Renal cortex interstitium (tissue), 15 donors: Measurements from ENCODE around the gene OR2B6. TPM values are rescaled to one million over a fixed set of nuclear protein-coding genes. Genes with fewer than 3 reads are reported as not detected.
"Not testable (repeated sequence)": the region's sequence is repeated elsewhere in the genome, so short reads cannot be mapped to it uniquely, and the experiment has no call there.

Source experiments
- DNase-seq, 11 donors: peaks; one replicate each; pipeline ENCODE4 v3.0.0-alpha.2; 2013; ENCODE audit warnings: low read depth in 9 of 11, low spot score in 4 of 11; ENCODE audit errors: extremely low read depth in 1 of 11
- long read RNA-seq, 16 experiments: transcript quantifications; one replicate each; lab custom pipeline, GENCODE V29; 2026
- polyA plus RNA-seq, 3 donors: library from polyadenylated mRNA; unstranded; fragments of 120-200 nt; gene quantifications; one replicate each; pipeline ENCODE4 v1.2.1, GENCODE V29; 2013; ENCODE audit not compliant: insufficient read length in 3 of 3

OR2B6 gene
- polyA plus RNA-seq, result under 1 TPM; 0.10 to 0.32 (median 0.20) TPM
- long read RNA-seq, donor 1, result 0 reads
- long read RNA-seq, donor 2, result 0 reads
- long read RNA-seq, donor 3, result 0 reads
- long read RNA-seq, donor 4, result 0 reads
- long read RNA-seq, donor 5, result 0 reads
- long read RNA-seq, donor 6, result 0 reads
- long read RNA-seq, donor 7, result 0 reads
- long read RNA-seq, donor 8, result 0 reads
- long read RNA-seq, donor 9, result 0 reads
- long read RNA-seq, donor 10, result 0 reads
- long read RNA-seq, donor 11, result 0 reads
- long read RNA-seq, donor 12, result 0 reads
- long read RNA-seq, donor 13, result 0 reads
- long read RNA-seq, donor 14, result 0 reads
- long read RNA-seq, donor 15, result 0 reads
- long read RNA-seq, donor 16, partial matches to known transcripts, result 0 of 1 reads
- long read RNA-seq, donor 16, other reads (novel, unspliced or antisense), result 0 of 1 reads

DNA sequence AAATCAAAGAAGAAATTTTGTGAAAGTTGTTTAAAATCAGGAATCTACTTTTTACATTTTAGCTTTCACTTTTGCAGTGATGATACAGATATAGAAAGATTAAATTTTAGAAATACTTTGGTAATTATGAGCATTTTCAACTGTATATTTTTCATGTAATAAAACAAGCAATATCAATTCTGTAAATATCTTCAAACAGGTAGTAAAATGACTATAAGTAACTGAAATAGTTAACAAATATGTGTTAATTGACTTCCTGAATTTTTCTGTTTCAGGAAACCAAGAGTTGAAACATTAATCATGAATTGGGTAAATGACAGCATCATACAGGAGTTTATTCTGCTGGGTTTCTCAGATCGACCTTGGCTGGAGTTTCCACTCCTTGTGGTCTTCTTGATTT, at the start of gene OR2B6:
Gene OR2B6, plus strand, starts transcription at position 301 of the 400 bp plus-strand sequence. Its CDS starts 0 bp downstream, at position 301.
- DNase-seq, result no peak

DNA sequence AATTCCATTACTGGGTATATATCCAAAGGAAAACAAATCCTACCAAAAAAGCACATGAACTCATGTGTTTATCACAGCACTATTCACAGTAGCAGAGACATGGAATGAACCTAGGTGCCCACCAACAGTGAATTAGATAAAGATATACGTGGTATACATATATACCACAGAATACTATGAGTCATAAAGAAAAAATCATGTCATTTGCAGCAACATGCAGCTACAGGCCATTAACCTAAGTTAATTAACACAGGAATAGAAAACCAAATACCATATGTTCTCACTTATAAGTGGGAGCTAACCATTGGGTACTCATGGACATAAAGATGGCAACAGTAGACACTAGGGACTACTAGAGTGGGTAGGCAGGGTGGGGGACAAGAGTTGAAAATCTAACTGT, 49.0 kb upstream of the OR2B6 start:
- no peak for DNase-seq

DNA sequence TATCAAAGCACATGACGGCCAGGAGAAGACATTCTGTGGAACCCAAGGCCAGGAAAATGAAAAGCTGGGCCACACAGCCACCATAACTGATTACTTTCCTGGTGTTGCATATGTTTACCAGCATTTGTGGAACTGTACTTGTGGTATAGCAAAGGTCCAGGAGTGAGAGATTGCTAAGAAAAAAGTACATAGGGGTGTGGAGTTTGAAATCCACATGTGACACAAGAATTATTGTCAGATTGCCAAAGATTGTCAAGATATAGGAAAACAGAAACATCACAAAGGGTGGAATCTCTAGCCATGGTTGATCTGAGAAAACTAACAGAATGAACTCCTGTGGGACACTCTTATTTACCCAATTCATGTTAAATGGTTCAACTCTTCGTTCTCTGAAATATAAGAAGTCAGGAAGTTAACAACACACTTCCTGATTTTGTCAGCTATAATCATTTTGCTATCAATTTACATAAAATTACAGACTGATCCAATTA, 45.0 kb upstream of the OR2B6 start, which contains the start of gene OR2B2:
Gene OR2B2, minus strand, starts transcription at position 441 of the 491 bp plus-strand sequence. Its CDS starts 77 bp downstream, at position 364.
- no peak for DNase-seq

DNA sequence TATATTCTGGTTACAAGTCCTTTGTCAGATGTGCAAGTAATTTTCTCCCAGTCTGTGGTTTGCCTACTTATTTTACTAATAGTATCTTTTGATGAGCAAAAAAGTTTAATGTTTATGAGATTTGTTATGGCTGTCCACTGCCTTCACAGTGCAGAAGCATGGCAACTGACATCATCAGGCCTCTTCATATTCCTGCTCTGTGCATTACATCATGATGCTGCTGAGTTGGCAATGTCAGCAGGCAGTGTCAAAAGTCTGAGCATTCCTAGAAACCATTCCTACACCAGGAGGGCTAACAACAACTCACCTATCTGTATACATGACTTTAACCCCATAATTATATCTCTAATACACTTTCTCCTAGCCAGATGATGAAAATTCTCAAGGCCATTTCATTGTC, 34.1 kb upstream of the OR2B6 start:
- no peak for DNase-seq

DNA sequence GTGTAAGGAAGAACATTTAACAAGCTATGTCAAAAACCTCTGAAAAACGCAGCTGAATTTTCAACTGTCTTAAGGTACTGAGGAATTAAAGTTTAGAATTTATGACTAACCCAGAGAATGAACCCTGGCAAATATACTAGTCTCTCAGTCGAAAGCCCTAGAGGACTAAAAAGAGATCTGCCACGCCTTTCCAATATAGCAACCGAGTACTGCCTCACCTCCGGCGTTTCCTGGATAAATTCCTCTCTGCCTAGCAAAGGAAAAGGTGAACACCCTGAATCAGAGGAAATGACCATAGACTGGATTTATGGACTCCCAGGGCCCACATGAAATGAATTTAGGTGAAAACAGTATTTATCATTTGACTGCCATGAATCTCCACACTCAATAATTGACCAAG, 32.9 kb upstream of the OR2B6 start:
- no peak for DNase-seq

DNA sequence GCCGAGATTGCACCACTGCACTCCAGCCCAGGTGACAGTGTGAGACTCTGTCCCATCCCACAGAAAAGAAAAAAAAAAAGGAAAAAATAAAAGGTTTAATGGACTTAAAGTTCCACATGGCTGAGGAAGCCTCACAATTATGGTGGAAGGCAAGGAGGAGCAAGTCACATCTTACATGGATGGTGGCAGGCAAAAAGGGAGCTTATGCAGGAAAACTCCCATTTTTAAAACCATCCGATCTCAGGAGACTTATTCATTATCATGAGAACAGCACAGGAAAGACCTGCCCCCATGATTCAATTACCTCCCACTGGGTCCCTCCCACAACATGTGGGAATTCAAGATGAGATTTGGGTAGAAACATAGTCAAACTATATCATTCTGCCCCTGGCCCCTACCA, 29.0 kb upstream of the OR2B6 start:
- not testable (repeated sequence) for DNase-seq

DNA sequence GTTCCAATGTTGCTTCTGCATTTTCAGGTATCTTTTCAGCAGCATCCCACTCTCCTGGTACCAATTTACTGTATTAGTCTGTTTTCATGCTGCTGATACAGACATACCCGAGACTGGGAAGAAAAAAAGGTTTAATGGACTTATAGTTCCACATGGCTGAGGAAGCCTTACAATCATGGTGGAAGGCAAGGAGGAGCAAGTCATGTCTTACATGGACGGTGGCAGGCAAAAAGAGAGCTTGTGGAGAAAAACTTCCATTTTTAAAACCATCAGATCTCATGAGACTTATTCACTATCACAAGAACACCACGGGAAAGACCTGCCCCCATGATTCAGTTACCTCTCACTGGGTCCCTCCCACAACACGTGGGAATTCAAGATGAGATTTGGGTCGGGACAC, 27.1 kb upstream of the OR2B6 start:
- not testable (repeated sequence) for DNase-seq

DNA sequence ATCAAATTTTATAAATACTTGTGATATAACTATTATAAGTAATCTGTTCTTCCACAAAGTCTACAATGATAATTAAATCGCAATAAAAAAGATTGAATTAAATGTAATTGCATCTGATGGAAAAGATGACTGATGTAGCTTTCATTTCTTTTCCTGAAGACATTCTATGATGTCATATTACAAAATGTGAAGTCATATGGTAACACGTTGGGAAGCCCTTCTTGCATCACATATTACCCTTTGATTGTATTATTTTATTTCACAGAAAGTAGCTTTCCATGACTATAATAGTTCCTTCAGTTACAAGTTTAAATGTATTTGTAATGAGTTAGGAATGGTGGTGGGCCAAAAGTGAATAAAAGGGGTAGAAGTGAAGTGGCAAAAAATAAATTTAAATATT, 25.8 kb upstream of the OR2B6 start:
- no peak for DNase-seq

DNA sequence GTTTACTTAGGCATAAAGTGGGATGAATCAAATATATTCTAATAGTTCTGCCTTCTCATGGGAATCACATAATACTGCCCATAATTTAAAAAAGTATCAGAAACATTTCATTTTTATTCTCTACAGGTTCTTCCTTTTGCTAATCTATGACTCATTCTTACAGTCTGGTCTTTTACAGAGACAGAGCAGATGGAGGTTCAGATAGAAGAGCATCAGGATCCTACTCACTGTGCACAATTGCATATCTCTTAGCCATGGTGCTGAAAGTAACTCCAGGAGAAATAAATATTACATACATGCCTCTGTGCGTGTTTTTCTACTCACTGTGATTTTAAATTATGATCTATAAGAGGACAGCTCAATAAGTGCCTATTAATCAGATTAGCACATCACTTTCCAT, 16.3 kb upstream of the OR2B6 start:
- no peak for DNase-seq

DNA sequence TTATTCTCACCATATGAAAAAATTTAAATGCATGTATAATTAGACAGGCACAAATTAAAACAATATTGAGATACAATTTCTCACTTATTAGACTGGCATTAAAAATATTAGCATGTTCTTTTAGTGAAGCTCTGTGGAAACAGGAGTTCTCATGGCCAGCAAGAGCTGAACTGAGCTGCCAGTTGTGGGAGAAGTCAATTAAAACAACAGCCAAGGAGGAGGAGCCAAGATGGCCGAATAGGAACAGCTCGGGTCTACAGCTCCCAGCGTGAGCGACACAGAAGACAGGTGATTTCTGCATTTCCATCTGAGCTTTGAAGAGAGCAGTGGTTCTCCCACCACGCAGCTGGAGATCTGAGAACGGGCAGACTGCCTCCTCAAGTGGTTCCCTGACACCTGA, 14.0 kb upstream of the OR2B6 start:
- DNase-seq, result not testable (repeated sequence)

DNA sequence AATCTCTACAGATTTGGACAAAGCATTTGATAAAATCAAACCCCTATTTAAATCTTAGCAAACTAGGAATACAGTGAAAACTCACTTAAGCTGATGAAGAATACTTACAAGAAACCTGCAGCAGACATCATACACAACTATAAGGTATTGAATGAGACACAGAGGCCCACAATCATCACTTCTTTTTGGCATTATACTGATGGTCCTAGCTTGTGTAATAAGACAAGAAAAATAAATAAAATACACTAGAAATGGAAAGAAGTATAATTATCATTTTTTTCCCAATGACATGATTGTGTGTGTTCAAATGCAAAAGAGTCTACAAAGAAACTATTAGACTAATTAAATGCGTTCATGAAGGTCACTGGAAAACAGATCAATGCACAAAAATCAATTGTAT, 8.8 kb upstream of the OR2B6 start:
- no peak for DNase-seq

DNA sequence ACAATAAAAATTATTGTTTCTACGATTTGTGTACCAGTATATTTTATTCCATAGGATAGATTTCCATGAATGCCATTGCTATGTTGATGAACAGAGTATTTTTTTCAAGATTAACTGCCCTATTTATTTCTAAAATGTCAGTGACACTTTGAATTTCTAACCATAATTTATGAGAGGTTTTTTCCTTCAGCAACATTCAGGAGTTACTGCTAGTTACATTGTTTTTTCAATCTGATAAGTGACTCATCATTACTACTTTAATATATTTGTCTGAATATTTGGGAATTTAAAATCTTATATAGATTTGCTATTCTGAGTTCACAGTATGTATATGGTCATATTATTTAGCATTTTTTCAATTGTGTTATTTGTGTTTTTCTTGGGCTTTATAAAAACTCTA, 6.0 kb upstream of the OR2B6 start:
- no peak for DNase-seq

DNA sequence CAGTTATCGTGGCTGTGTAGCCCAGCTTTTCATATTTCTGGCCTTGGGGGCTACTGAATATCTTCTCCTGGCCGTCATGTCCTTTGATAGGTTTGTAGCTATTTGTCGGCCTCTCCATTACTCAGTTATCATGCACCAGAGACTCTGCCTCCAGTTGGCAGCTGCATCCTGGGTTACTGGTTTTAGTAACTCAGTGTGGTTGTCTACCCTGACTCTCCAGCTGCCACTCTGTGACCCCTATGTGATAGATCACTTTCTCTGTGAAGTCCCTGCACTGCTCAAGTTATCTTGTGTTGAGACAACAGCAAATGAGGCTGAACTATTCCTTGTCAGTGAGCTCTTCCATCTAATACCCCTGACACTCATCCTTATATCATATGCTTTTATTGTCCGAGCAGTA, 475 bp downstream of the OR2B6 start:
- peak in 2 of 11 donors; percentile 3 to 4 for DNase-seq

DNA sequence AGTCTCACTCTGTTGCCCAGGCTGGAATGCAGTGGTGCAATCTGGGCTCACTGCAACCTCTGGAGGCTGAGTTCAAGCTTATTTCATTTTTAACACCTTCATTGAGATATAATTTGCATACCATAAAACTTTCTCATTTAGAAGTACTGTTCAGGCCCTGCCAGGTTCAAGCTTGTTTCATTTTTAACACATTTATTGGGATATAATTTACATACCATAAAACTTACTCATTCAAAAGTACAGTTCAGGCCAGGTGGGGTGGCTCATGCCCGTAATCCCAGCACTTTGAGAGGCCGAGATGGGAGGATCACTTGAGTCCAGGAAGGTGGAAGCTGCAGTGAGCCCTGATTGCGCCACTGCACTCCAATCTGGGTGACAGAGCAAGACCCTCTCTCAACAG, 5.5 kb downstream of the OR2B6 start:
- DNase-seq, result no peak

DNA sequence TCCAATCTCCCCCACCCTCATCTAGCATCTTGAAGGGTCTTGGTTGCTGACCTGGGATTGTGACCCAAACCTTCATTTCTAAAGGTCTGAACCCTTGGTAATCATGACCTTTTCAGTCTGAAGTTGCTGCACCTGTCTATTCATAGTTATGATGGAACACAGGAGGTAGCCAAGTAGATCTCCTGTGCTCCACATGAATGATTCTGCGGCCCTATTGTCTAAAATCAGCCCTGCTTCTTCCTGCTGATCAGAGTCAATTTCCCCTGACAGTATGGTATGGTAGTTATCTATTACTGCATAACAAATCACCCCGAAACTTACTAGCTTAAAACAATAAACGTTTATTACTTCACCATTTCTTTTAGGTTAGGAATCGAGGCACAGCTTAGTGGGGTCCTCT, 9.0 kb downstream of the OR2B6 start:
- DNase-seq, result no peak

DNA sequence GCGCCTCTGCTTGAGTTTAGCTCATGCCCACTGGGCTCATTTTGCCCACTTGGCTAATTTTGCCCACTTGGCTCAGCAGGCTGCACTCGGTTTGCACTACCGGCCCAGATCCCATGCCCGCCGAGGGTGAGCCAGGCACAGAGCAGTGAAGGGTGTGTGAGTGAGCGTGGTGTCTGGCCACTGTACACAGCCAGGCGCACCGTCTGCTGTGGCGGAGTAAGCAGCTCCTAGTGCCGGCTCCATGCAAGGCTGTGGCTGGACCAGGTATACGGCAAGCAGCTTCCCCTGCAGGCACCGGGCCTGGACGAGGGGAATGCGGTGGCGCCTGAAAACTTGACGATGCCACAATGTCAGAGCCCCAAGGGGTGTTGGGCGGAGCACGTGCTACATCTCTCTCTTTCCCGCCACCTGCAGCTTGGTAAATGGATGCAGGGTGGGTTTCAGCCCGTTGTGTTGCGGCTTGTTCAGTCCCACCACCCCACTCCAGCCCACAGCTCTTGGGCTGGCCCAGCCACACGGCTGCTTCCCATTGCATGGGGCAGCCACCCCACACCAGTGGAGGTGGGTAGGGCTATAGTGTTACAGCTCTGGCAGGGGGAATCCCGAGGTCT, 9.9 kb downstream of the OR2B6 start:
- DNase-seq, result no peak

DNA sequence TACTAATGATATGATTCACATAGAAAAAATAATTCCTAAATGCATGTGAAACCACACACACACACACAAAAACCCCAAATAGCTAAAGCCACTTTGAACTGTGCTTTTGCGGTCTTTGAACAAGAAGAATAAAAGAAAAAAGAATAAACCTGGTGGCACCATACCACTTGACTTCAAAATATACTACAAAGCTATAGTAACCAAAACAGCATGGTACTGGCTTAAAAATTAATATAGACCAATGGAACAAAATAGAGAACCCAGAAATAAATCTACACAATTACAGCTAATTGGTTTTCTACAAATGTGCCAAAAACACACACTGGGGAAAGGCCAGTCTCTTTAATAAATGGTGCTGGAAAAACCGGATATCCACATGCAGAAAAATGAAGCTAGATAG, 13.4 kb downstream of the OR2B6 start:
- DNase-seq, result no peak

DNA sequence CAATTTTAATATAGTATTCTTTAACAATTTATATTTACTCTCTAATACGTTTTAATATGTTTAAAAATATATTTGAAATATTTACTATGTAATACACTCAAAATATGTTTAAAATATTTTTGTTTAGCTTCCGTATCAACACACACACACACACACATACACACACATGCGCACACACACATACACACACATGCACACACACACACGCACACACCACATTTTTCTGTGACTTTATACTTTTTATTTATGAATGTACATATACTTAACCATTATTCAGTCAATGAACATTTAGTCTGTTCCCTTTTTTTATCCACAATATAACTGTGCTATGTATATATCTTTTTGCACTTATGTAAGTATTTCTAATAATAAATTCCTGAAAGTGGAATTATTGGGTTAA, 15.7 kb downstream of the OR2B6 start:
- no peak for DNase-seq

DNA sequence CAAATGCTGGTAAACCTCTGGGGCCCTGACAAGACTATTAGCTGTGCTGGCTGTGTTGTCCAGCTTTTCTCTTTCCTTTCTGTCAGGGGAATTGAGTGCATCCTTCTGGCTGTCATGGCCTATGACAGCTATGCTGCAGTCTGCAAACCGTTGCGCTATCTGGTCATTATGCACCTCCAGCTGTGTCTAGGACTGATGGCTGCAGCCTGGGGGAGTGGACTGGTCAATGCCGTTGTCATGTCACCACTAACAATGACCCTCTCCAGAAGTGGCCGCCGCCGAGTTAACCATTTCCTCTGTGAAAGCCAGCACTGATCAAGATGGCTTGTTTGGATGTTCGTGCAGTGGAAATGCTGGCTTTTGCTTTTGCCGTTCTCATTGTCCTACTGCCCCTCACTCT, 20.3 kb downstream of the OR2B6 start:
- no peak for DNase-seq

DNA sequence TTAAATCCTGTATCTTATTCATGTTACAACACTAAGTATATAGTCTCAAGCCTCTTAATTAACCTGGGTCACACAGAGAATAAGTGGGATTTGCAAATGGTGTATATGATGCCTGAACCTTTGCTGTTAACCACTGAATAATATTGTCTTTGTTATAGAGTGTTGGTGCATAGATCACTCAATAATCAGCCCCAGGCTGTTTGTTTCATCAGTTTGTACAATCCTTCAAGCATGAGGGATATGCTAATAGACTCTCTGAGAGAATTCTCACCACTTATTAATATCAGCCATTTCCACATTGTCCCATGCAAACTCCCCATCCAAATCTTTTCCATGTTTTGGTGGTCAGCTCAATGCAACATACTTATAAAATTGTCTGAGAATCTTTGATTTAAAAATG, 21.7 kb downstream of the OR2B6 start:
- no peak for DNase-seq

DNA sequence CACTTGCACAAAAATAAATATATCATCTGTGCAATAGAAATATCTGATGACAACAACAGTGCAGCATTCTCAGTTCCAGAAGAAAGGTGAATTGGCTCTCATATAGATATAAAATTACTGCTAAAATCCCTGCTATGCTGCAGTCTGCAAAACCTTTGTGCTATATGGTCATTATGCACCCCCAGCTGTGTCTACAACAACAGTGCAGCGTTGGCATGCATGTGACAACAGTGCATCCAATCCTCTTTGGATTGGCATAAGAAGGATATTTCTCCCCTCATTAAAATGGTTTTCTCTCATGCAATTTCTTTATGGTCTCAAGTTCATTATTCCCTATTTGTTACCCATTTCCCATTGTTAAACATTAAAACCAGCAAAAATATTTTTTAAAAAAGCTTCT, 23.1 kb downstream of the OR2B6 start:
- DNase-seq, result no peak
